K562 (cell line): ENCODE data around the gene MAP2K6.

Experiments used
- CTCF ChIP-seq, 3 experiments: IDR thresholded peaks in 2 of 3; conservative IDR thresholded peaks in 1 of 3; 2 replicates each; pipeline ENCODE4 v1.5.1; 2011 to 2012; ENCODE audit warnings: low read length in 3 of 3, mild to moderate bottlenecking in 3 of 3, control low read depth in 2 of 3, improper control_type of control experiment in 1 of 3, inconsistent platforms in 1 of 3, low read depth in 1 of 3, mixed read lengths in 1 of 3, moderate library complexity in 1 of 3; ENCODE audit not compliant: insufficient read depth in 2 of 3
- FUS ChIP-seq: fragments of 200-400 bp; formaldehyde crosslinking; optimal IDR thresholded peaks from 2 replicates; pipeline ENCODE3; 2017; ENCODE audit warnings: low read depth, low read length

- no peak for TF ChIP-seq FUS
- TF ChIP-seq CTCF (IDR thresholded peaks at IDR 0.05 in 2 of 3, conservative IDR thresholded peaks at IDR 0.05 in 1 of 3; ENCODE audit: insufficient read depth in 2 of 3, low read depth in 1 of 3, low read length in 3 of 3), result no peak
These were observed 16.0 kb downstream of the MAP2K6 start for GRCh38 chr17:69430488-69430887.
